ENCODE measurements around the gene CENPA.
A peak's percentile ranks its signal among the peaks of the same experiment; 100 is the strongest.

GRCh38 chr2:26770986-26771586 lies 14.8 kb upstream of the CENPA start:
- TF ChIP-seq CTCF (conservative IDR thresholded peaks at IDR 0.05 in 1 of 2, IDR thresholded peaks at IDR 0.05 in 1 of 2; ENCODE audit: extremely low read depth in 1 of 2, insufficient read depth in 1 of 2, low read depth in 1 of 2, low read length in 2 of 2), result peak; percentile 42 to 54
- no peak for TF ChIP-seq EZH2 (IDR thresholded peaks at IDR 0.05; ENCODE audit: borderline replicate concordance, low read length)

Data from mammary epithelial cell (primary cell).